UCSD-AML1 (cell line): ENCODE data around the gene BEAN1.

ENCODE experiments used
- DNase-seq: peaks from one replicate; lab custom pipeline; 2025; ENCODE audit not compliant: unreplicated experiment; lab: John Stamatoyannopoulos, UW

The BEAN1 gene

DNA sequence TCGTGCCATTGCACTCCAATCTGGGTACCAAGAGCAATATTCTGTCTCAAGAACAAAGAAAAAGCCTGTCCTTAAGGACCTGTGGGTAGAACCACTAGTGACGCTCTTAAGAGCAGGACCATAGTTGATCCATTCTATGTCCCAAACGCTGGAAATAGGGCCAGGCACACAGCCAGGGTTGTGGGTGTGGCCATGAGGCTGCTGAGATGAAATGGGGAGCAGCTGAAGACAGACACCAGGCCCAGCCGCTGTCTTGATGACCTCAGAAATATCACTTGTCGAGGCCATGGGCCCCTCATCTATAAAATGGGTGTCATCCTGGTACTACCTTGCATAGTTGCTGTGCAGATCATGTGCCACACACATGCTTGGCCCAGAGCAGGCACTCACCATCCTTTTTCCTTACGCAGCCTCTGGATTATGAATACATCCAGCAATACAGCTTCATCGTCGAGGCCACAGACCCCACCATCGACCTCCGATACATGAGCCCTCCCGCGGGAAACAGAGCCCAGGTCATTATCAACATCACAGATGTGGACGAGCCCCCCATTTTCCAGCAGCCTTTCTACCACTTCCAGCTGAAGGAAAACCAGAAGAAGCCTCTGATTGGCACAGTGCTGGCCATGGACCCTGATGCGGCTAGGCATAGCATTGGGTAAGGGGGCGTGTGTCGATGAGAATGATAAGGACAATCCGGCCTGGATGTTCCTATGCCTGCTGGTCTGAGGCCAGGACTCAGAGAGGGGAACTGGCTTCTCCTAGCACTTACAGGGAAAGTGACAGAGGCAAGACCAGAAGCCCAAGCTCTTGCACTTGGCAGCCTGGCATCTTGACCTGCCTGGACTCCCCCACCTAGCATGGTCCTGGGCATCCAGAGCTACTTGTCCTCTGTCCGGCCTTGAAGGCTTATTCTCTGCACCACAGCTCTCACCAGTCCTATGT is 35.1 kb upstream of the BEAN1 start:
- no peak for DNase-seq

- DNase-seq: no peak
Observed at GRCh38 chr16:66395806-66396555, 31.1 kb upstream of the BEAN1 start.

GRCh38 chr16:66397736-66398433 is 29.2 kb upstream of the BEAN1 start:
- no peak for DNase-seq

DNA sequence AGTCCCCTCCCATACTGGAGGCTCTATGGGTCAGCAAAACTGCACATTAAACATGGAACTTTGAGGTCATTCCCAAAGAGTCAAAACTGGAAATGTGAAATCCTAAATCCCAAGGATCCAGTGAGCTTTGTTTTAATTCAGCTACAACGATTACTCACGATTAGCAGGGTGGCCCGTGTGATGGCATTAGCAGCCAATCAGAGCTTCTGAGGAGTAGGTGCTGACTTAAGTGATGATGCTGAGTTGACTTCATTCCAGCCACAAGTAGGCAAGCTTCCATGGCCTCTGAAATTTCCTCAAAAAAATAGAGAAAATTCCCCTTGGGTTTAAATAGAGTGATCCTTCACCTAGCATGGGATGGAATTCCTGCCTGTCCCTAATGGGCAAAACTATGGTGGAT is 28.1 kb upstream of the BEAN1 start:
- no peak for DNase-seq

- DNase-seq: no peak
Observed at GRCh38 chr16:66399930-66400329, 27.2 kb upstream of the BEAN1 start.

GRCh38 chr16:66400503-66401380 is 26.4 kb upstream of the BEAN1 start:
- no peak for DNase-seq

DNA sequence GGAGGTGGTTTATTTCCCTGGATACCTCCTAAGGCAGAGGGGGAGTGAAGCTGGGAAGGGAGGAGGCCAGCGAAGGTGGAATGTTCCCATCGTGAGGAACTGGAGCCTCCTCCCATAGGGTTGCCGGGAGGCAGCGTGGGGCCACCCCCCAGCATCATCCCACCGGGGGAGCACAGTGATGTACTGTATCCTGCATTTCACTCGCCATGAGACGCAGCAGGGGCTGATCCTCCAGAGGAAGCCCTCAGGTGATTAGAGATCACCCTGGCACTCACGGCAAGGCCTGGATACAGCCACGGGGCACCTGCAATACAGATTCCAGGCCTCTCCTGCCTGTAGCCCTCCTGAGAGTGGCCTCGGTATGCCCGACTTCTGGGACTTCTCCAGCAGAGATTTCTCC is 25.5 kb upstream of the BEAN1 start:
- DNase-seq: no peak

GRCh38 chr16:66402166-66402565 is 24.9 kb upstream of the BEAN1 start:
- no peak for DNase-seq

- no peak for DNase-seq
Observed at GRCh38 chr16:66402591-66403230, 24.4 kb upstream of the BEAN1 start.

- DNase-seq: no peak
Observed at GRCh38 chr16:66403531-66404145, 23.5 kb upstream of the BEAN1 start.

DNA sequence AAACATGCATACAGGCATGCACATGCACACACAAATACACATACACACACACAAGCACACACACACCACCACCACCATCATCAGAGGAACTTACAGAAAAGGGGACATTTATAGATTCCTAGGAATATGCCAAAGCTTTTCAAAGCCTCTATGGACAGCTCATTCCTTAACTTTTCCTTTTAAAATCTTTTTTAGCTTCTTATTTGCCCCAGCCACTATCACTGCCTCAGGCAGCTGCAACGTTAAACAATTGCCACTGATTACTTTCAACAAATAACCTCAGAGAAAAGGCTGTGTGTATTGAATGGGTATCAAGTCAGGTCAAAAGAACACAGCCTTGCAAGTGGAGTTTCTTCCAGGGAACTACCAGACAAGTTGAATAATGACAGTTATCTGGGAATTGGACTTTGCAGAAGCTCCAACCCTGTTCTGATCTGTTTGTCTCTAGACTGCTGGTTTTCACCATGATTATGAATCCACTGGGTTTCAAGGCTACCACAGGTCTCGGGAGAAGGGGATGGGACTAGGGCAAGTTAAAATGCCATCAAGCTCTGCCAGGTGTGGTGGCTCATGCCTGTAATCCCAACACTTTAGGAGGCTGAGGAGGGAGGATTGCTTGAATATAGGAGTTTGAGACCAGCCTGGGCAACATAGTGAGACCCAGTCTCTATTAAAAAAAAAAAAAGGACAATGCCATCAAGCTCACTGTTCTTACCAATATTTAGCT is 21.9 kb upstream of the BEAN1 start:
- DNase-seq: no peak

DNA sequence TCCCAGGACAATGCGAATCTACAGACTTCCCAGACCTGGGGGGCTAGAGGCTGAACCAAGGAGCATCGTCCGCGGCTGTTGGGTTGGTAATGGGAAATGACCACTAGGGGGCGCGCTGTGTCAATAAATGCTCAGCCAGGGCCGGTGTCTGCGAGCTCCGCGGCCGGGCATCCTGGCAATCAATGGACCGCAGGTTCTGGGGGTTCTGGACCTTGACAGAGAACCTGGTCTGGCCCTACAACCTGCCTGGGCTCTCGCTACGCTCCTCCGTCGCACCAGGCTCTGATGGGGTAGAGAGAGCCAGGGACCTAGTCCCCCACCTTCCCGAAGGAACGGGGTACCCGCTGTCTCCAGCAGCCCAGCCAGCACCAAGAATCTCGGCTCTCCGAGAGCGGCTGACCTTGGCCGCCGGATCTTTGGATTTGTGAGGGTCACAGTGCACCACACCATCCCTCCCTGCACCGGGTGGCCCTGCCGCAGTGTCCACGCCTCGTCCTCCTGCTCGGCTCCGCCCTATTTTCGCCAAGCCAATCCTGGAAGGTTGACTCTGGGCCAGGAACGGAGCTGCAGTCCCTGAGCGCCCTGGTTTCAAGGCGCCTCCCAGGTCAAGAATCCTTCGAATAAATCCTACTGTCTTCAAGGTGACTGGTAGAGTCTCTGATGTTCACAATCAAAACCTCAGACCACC is 20.4 kb upstream of the BEAN1 start:
- peak; percentile 75 for DNase-seq

DNA sequence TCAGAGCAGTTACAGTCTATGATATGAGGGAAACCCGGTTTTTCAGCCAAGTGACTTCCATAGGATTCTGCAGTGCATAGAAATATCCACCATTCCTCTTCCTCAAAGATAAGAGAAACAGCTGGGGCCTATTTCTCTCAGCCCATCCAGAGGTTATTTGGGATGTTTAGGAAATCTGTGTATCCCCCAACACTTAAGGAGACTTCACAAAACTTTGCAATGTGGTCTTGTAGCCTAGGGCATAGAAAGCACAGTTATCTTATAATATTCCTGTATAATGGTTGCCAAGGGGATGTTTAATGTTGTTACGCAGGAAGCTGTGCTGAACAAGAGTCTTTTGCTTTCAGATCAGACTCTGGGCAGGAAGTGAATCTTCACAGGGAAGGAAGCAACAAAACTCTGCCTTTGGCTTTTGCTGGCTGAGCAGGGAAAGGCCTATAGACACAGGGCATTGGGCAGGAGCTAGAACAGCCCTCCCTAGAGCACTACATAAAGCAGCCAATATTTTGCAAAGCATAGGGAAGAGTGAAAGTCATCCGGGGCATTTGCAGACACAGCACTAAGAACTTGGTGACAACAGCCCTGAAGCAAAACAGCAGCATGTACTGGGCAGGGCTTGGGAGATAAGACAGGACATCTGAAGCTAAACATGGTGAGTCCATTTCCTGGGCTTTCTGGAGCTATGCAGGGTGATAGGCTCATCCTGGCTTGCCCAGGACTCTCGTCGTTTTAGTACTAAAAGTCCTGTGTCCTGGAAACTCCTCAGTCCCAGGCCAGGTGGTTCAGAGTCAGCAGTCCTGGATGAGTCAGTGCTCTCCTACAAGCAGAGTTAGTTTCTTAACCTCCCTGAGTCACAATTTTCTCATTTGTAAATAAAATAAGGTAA is 18.7 kb upstream of the BEAN1 start:
- DNase-seq: peak; percentile 35

- no peak for DNase-seq
Observed at GRCh38 chr16:66409156-66409555, 17.9 kb upstream of the BEAN1 start.

DNA sequence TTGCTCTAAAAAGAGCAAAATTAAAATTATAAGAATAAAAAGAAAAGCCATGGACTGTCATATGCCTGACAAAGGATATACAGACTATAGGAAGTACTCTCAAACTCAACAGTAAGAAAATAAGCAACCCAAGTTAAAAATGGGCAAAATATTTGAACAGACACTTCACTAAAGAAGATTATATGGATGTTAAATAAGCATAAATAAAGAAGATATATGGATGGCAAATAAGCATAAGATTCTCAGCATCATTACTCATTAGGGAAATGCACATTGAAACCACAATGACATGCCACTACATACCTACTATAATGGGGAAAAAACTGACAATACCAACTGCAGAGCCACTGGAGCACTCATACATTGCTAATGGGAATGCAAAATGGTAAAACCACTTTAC is 14.9 kb upstream of the BEAN1 start:
- no peak for DNase-seq

DNA sequence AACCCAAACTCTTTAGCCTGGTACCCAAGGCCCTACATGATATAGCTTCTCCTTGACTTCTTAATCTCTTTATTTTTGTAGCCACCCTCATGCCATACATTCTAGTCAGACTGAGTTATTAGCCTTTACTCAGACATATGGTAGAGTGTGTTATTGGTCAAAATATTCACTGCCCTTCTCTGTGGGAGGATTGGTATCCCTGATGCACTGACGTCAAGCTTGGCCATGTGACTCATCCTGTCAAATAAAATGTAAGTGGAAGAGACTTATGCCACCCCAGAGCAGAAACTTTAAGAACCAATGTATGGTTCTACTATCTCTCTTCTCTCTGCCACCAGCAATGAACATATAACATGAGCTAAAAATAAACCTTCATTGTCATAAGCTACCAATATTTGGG is 12.2 kb upstream of the BEAN1 start:
- DNase-seq: no peak

DNA sequence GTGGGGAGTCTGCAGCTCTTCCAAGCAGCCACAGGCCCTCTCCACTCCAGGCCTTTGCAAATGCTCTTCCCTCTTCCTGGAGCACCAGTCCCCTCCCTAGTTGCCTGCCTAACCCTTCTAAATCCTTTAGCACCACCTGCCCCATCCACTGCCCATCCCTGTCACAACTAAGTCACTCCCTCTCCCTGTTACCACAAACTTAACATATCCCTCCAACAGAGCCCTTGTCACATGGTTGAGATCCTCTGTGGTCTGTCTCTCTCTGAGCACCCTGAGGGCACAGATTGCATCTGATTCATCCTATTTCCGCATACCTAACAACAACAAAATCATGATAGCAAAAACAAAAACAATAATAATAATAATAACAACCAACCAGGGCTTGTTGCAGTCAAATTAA is 11.0 kb upstream of the BEAN1 start:
- no peak for DNase-seq
